Measurements from ENCODE around the gene CARD11.

DNA sequence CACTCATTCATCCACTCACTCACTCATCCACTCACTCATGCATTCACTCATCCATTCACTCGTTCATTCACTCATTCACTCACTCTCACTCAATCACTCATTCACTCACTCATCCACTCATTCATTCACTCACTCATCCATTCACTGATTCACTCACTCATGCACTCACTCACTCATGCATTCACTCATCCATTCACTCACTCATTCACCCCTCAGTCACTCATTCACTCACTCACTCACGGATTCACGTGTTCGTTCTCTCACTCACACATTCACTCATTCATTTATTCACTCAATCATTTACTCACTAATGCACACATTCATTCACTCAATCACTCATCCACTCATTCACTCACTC lies 73.4 kb downstream of the CARD11 start:
- TF ChIP-seq, protein P1, sequence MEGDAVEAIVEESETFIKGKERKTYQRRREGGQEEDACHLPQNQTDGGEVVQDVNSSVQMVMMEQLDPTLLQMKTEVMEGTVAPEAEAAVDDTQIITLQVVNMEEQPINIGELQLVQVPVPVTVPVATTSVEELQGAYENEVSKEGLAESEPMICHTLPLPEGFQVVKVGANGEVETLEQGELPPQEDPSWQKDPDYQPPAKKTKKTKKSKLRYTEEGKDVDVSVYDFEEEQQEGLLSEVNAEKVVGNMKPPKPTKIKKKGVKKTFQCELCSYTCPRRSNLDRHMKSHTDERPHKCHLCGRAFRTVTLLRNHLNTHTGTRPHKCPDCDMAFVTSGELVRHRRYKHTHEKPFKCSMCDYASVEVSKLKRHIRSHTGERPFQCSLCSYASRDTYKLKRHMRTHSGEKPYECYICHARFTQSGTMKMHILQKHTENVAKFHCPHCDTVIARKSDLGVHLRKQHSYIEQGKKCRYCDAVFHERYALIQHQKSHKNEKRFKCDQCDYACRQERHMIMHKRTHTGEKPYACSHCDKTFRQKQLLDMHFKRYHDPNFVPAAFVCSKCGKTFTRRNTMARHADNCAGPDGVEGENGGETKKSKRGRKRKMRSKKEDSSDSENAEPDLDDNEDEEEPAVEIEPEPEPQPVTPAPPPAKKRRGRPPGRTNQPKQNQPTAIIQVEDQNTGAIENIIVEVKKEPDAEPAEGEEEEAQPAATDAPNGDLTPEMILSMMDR (IDR thresholded peaks at IDR 0.05), result no peak
- TF ChIP-seq POLR2A (IDR thresholded peaks at IDR 0.05) (no peak), POLR2AphosphoS5 (IDR thresholded peaks at IDR 0.05) (no peak)
